H1 (cell line): Measurements from ENCODE around the gene SMOC2.

ENCODE experiments used
- BCL11A ChIP-seq, 2 experiments: IDR thresholded peaks; one replicate each; pipeline ENCODE4 v1.6.1; 2011; ENCODE audit warnings: low read depth in 2 of 2, low read length in 2 of 2, mild to moderate bottlenecking in 2 of 2
- SUZ12 ChIP-seq: fragments of 200-600 bp; sonication (generic); IDR thresholded peaks from 2 replicates; pipeline ENCODE4 v1.6.1; 2012; ENCODE audit warnings: mild to moderate bottlenecking, inconsistent platforms, low read length, moderate library complexity, mixed read lengths
- TF ChIP-seq, protein P1 (sequence below), 3 experiments: IDR thresholded peaks; 1 replicate in 2 of 3; 2 replicates in 1 of 3; pipeline versions ENCODE4 v1.5.1 to v1.6.1; 2011; ENCODE audit warnings: low read length in 3 of 3, mild to moderate bottlenecking in 3 of 3, inconsistent platforms in 2 of 3, low read depth in 1 of 3, moderate library complexity in 1 of 3; ENCODE audit not compliant: insufficient read depth in 1 of 3; ENCODE audit errors: control extremely low read depth in 1 of 3

- TF ChIP-seq, protein P1, sequence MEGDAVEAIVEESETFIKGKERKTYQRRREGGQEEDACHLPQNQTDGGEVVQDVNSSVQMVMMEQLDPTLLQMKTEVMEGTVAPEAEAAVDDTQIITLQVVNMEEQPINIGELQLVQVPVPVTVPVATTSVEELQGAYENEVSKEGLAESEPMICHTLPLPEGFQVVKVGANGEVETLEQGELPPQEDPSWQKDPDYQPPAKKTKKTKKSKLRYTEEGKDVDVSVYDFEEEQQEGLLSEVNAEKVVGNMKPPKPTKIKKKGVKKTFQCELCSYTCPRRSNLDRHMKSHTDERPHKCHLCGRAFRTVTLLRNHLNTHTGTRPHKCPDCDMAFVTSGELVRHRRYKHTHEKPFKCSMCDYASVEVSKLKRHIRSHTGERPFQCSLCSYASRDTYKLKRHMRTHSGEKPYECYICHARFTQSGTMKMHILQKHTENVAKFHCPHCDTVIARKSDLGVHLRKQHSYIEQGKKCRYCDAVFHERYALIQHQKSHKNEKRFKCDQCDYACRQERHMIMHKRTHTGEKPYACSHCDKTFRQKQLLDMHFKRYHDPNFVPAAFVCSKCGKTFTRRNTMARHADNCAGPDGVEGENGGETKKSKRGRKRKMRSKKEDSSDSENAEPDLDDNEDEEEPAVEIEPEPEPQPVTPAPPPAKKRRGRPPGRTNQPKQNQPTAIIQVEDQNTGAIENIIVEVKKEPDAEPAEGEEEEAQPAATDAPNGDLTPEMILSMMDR (IDR thresholded peaks at IDR 0.05; ENCODE audit: control extremely low read depth in 1 of 3, insufficient read depth in 1 of 3, low read depth in 1 of 3, low read length in 3 of 3) = no peak
- TF ChIP-seq SUZ12 (no peak), BCL11A (IDR thresholded peaks at IDR 0.05; ENCODE audit: low read depth in 2 of 2, low read length in 2 of 2) (no peak)
These were observed 31.4 kb downstream of the SMOC2 start for GRCh38 chr6:168472363-168472762.
